Activated CD4-positive, alpha-beta T cell treated with anti-CD3 and anti-CD28 coated beads, Interleukin-10, Interleukin-2, amounts not matched to agents 100 ng/mL and 50 ng/mL, durations not matched to agents 16 hours and 8 hours (primary cell): ENCODE data around the gene SMOC1.

Experiments
- DNase-seq: peaks from one replicate; pipeline ENCODE4 v3.0.0-alpha.2; 2020

The SMOC1 gene

DNA sequence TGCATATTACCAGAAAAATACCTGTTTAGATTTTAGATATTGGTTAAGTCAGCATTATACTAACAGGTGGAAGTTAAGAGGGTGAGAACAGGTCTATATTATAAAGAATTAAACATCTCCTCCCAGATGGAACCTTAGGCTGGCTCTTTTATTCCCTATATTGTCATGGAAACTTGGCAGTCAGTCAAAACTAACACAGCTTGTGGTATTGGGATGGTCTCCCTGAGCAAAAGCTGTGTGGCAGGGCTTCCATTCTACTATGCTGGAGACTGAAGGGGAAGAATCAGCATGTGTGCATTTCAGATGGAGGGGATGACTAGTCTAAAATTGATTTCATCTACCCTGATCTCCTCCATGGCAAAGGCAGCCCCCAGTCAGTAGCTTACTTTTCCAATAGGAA lies 66.7 kb downstream of the SMOC1 start:
- DNase-seq: no peak

DNA sequence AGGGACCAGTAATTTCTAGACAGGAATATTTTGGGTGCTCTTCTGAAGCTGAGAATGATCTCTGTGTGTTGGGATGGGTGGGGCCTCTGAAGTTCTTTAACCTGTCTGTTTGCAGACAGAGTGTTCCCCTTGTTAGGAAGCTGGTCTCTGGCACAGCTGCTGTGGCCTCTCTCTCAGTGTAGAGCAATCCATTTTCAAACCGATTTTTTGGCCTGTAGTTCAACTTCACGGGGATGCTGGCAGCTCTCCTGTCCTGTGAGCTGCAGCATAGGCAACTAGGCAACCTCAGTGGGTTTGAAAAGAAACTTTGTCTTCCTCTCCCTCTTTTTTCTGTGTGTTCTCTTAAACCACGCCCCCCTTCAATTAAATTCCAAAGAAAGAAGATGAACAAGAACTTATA lies 69.1 kb downstream of the SMOC1 start:
- DNase-seq: no peak

DNA sequence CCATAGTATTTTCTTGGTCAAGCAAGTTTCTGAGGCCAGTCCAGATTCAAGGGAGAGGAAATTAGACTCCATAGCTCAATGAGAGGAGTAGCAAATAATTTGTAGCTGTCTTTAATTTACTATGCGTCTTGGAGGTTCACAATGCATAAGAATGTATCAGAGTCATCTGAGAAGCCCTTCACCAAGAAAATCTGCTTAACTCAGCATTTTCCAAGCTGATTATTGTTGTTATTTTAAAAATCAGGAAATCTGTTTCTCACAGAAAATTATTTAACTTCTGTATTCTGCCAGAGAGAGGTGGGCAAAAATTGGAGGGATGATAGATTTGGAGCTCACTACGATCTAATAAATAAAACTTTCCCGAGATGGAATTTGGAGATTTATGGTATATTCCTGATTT lies 72.0 kb downstream of the SMOC1 start:
- no peak for DNase-seq

DNA sequence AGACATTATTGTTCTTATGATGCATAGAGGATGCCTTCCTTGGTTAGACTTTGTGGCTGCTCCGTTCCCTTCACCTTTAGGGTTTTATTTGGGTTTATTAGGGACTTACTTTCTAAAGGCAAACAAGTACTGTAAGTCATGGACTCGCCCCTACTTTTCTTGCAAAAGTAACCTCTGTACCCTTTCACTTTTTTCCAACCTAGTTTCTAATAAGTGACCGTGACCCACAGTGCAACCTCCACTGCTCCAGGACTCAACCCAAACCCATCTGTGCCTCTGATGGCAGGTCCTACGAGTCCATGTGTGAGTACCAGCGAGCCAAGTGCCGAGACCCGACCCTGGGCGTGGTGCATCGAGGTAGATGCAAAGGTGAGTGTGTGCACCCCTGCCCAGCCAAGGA lies 72.7 kb downstream of the SMOC1 start:
- no peak for DNase-seq

DNA sequence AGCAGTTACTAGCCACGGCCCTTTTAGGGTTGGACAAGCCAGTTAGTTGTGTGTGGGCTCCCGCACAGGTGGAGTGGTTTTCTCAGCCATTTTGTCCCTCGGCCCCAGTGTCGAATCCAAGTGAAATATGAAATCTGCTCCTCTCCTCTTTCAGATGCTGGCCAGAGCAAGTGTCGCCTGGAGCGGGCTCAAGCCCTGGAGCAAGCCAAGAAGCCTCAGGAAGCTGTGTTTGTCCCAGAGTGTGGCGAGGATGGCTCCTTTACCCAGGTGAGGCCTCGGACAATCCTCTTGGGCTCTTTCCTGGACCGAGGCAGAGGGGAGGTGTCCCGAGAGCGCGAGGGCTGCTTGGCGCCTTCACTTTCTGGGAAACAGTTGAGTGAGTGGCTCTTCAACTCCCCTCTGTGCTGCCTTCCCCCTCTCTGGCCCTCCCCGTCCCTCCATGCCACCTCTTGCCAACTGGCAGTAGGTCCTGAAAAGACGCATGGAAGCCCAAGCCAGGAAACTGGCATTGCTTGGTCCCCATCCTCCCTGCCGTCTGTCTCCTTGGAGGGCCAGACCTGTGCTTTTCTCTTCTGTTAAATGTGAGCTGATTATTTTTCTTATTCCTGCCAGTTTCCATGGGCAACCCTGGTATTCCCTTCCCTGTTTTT lies 74.2 kb downstream of the SMOC1 start:
- no peak for DNase-seq

DNA sequence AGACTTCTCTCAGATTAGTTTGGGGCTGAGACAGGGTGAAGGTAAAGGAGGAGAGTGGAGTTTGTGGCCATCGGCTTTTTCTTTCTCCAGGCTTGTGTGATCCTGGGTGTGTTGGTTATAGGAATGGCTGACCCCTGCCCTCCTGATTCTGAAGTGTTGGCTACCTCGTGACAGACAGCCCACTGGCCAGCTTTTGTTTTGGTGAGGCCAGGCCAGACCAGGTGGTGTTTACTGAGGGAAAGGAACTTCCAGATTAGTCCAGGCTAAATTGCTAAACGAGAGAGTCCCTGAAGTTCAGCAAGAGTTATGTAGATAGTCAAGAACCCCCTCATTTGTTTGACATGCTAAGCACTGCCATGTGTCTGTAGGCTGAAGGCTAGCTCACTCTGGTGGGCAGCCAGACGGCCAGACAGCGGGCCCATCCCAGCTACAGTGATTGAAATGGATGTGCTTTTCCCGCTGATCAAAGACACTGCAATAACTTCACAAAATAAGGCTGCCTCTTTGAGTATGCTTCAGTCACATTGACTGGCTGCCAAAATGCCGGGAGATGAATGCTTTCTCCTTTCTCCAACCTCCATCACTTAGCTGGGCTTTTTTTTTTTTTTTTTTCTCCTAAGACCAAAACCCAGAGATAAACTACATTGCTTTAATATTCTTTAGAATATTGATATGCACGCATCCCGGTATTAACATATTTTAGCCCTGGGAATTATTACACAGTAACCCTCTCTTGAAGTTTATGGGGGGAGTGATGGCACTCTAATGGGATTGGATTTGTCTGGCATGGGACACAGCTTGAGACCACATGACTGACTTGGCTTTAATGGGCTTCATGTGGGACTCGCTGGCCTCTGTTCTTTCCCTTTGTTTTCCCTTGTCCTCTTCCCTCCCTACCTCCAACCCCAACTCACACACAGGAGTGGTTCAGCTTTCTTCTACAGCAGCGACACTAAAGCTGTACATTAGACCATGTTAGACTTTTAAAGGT lies 76.9 kb downstream of the SMOC1 start:
- no peak for DNase-seq

DNA sequence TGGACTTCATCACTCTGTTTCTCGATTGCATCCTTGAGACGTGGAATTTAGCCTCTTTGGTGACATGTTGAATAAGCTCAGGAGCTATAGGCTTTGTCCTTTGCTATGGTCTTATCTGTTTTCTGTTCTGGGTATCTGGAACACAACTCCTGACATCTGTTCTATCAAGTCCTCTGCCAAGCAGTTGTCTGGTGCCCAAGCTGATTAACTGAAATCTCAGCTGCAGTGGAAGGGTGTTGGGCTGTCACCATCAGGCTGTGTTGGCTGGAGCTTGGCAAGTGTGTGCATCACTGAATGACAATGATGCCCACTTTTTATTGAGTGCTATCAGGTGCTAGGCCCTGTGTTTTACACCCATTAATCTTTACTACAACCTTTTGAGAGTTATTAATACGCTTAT lies 77.8 kb downstream of the SMOC1 start:
- DNase-seq: no peak

DNA sequence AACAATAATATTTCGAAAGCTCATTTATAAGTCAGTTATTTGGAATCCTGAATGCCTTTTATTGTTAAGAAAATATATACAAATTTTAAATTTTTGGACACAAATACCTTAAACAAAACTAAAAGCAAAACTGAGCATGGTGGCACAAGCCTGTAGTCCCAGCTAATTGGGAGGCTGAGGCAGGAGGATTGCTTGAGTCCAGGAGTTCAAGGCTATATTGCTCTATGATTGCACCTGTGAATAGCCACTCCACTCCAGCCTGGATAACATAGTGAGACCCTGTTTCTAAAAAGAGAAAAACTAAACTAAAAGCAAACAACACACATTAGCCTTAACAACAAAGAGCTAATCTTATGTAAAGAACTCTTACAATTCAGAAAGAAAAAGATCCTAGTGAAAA lies 78.8 kb downstream of the SMOC1 start:
- no peak for DNase-seq

DNA sequence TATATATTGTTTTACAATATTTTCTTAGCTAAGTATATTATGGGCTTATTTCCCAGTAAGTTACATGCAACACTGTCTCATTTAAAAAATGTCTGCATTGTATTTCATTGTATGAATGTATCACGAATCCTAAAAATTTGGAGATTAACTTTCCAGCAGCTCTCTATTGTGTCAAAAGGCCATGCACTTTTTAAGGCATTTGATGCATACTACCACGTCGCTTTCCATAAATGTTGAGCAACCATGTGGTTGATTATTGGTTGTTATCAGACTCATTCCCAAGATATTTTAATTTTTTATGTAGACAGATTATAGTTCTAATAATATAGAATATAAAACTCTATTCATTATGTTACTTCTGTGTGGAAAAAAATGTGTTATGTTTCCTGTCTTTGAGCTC lies 79.9 kb downstream of the SMOC1 start:
- no peak for DNase-seq

DNA sequence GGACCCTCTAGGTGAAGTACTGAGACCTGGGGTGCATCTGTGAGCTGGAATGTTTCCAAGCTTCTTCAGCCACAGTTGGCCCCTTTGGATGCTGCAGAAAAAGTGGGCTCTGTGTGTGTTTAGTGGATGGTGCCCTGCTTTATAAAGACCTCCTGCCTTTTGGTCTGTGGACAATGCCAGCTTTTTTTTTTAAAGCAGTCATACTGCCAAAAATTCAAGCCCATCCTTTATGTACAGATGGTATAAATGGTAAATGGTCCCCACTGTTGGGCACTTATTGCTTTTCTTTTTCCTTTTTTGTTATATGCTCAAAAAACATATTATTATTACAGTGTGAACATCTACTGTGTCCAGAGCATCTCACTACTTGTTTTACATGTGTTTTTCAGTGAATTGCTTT lies 81.1 kb downstream of the SMOC1 start:
- DNase-seq: no peak

DNA sequence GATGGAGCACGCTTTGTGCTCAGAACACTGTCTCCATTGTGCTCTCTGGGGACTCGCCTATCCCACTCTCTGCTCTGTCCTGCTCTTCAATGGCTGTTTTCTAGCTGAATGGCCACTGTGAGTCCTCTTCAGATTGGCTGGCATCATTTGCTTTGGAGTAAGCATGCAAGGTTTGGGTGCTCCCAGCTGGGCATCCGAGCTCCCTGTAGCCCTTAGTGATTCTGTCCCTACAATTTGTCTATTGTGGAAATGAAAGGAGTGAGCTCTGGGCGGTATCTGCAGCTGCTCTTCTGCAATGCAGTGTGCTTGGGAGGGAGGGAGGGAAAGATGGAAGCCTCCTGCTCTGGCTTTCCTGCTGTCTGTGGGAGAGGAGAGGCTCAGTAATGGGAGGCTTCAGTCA lies 84.8 kb downstream of the SMOC1 start:
- DNase-seq: no peak

DNA sequence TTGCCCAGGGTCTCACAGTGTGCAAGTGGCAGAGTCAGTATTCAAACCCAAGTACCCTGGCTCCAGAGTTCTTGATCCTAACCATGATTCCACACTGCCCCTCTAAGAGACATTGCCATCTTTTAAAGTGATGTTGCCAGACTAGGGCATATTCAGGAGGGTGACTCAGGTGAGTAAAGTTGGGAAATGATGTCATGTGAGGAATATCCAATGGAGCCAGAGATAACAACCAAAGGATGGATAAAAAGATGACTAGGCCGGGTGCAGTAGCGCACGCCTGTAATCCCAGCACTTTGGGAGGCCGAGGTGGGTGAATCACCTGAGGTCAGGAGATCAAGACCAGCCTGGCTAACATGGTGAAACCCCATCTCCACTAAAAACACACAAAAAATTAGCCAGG lies 85.6 kb downstream of the SMOC1 start:
- DNase-seq: no peak

DNA sequence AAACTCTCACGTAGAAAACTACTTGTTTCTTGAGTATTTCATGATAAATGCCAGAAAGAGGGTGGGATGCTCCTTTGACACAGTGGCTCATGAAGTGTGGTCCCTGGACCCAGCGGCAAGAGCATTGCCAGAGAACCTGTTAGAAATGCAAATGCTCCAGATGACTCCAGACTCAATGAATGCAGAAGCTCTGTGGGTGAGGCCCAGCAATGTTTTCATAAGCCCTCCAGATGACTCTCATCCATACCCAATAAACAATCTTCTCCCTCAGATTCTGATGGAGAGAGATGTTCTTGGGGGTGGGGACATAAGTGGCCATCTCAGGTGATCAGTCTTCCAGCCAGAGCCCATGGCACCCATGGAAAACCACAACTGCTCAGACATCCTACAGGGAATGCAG lies 88.9 kb downstream of the SMOC1 start:
- DNase-seq: no peak

DNA sequence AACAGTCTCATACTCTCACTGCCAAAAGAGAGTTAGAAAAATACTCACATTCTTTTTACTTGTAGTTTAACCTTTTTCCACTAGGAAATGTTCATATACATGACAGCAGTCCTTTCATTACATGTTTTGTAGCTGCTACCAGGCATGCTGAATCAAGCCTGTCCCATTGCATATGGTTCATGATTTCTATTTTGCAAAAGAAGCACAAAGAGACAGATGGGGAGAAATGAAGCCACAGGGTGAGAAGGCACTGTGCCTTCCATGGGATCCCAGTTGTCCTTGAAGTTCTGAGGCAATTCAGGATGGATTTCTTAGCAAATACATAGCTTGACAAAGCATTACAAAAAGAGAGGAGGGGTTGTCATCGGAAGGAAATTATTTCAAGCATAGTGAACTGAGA lies 89.5 kb downstream of the SMOC1 start:
- DNase-seq: no peak

DNA sequence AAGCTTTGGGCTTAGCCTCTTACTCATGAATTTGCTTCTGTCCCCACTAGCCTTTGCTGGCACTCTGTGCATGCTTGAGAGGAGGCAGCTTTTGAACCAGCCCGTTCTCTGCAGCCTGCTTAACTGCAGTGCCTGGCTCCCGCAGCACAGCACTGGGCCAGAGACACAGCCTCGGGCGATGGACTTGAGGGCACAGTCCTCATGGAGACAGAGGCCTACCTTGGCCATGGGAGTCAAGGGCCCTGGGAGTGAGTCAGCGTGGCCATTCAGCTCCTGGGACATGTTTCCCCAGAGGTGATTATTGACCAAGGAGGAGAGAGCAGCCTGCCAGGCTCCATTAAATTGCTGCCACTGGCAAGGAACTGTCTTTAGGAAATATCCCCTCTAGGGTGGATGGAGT lies 93.5 kb downstream of the SMOC1 start:
- DNase-seq: no peak

DNA sequence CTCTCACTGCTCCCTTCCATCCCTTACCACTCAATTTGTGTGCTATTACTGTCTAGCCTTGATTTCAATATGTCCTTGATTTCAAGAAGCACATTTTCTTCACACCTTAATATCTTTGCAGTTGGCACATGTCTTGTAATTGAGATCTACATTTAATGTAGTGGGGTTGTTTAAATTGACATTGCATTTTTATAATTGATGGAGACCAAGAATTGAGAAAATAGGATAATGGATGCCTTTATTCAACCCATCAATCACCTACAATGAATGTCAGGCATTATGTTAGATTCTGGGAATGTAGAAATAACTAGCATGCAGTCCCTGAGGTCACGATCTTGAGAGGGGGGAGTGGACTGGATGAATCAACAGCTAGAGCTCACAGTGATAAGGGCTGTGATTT lies 94.6 kb downstream of the SMOC1 start:
- no peak for DNase-seq

DNA sequence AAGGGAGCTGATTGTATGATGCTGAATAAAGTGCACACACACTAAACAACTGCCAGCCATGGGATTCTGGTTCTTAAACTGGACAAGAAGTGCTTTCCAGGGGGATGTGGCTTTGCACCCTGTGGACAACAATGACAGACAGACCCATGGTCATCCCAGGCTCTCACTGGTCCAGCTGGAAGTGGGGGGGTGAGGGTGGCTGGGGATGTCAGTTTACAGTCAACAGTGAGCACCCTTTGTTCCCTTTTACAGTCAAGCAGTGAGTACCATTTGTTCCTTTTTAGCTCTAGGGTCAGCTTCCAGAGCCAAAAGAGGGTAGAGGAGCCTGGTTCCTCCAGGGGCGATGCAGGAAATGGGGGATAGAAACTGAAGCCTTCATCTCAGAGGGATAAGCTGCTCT lies 100.7 kb downstream of the SMOC1 start:
- no peak for DNase-seq

DNA sequence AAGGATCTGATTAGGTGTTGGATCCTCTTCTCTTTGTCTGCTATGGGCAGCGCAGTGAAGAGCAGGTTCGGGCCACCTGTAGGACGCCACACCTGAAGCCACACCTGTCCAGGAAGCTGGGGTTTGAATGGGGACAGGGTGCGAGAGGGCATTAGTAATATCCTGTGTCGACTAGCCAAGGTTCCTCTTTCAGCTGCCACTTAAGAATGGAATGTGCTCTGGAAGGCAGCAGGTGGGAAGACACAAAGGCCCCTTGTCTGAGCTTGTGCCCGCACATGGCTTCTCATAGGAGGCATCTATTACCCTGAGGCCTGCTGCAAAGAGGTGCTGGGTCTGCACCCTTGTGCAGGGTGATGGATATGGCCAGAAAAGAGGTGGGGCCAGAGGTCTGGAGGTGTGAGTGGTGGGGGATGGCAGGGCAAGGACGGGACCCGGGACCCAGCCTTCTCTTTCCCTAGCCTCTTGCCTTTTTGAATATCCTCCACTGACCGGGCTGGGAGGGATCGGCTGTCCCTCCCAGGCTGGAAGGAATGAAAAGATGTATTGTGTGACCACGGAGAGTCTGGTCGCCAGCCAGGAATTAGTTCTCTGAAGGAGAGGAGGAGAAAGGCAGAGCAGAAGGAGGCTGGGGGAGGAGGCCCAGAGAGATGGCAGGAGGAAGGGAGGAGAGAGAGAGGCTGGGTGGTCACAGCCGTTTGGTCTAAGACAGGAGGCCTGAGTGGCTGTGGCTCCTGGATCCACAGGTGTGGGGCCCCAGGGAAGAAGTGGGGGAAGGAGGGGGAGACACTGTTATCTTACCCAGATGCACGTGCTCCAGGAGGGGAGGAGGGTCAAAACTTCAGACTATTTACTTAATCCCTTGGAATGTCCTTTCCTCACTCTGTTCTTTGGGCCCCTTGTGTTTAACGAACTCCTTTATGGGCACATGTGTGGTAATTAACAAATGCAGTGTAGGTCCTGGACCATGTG lies 101.5 kb downstream of the SMOC1 start:
- DNase-seq: no peak

DNA sequence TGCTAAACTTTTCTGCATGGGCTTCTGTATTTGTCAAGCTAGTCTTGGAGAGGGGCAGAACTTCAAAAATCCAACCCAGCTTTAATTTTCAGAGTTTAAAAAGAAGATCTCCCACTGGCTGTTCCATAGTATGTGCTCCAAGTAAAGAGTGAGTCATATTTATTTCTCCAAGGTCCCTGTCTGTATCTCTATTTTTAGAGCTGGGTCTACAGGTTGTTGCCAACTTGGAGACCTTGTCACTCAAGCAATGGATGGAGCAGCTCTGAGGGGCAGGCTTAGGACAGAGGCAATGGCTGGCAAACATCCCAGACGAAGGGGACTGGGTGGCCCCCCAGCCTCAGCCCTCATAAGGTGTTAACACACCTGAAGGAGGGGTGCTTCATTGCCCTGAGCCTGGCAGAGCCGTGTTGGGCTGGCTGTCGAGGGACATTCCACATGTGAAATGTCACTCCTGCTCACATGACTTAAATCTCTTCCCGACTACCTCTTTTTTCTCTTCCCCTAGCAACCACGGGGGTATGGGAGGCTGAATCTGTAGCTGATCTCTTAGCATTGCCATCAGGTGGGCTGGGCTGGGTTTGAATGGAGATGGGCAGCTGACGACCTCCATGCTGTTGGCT lies 103.1 kb downstream of the SMOC1 start:
- DNase-seq: no peak

DNA sequence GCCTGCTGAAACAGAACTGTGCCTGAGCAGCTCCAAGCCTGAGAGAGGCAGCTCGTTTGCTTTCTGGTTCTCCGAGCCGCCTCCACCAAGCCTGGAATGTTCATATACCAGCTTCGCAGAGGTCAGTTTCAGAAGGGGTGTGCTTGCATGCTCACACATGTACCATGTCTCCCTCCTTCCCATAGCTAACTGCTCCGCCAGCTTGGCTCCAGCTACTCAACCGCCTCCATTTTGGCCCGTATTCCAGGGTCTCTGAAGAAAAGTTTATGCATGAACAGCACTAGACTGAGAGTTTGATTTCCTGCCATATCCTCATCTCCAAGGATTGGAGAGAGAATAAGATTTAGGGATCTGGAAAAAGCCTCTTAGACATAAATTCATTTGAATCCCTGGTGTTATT lies 103.7 kb downstream of the SMOC1 start:
- DNase-seq: no peak

DNA sequence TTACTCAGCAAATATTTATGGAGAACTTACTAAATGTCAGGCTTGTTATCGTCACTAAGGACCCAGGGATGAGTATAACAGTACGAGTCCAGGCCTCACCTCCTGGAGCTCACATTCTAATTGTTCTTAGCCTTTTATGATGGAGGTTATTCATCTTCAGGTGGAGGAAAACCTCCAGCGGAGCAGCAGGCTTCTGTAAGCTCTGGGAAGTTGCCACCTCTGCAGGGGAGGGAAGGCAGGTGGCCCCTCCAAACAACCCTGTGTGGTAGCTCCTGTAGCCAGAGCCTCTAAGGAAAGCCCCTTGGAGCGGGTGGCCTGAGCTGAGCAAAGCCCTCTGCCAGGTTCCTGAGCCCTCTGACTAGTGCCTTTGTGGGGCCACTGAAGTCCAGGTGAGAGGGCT lies 104.1 kb downstream of the SMOC1 start:
- no peak for DNase-seq

DNA sequence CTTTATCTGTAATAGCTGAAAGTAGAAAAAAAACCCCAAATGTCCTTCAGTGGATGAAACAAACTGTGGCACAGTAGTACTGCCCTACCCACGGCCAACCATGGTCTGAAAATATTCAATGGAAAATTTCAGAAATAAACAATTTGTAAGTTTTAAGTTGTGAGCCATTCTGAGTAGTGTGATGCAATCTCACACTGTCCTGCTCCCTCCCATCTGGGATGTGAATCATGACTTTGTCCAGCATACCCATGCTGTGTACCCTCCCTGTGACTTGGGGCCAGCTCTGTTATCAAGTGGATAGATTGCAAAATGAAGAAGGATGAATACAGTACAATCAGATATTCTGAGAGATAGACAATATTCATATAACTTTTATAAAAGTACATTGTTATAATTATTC lies 106.2 kb downstream of the SMOC1 start:
- DNase-seq: no peak

DNA sequence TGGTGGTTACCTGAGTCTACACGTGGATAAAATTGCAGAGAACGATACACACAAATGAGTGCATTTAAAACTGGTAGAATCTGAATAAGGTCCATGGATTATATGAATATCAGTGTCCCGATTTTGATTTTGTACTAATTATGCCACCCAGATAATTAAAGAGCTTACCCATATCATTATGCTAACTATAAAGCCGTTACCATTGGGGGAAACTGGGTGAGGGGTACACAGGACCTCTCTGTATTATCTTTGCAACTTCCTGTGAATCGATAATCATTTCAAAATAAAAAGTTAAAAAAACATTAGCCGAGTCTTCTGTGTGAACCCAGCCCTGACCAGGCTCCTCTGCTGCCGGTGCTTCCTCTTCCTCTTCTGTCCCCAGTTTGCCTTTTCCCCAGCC lies 107.1 kb downstream of the SMOC1 start:
- DNase-seq: no peak
